Posterior cingulate gyrus (tissue), 11 donors: ENCODE measurements around the gene UNKL.
A peak's percentile ranks its signal among the peaks of the same experiment; 100 is the strongest.

Experiments
- DNase-seq, 10 donors: peaks; one replicate each; pipeline versions ENCODE4 v3.0.0 to v3.0.0-alpha.2; 2020 to 2021; ENCODE audit warnings: mixed read lengths in 3 of 10
- intact Hi-C: fragments of 100-400 bp; cut with DNase I; formaldehyde crosslinking; loops from one replicate; pipeline ENCODE4 v1.15.1; 2023

The UNKL gene

GRCh38 chr16:1361685-1362360 lies 52.7 kb downstream of the UNKL start:
- intact Hi-C loops: no loop called here
- DNase-seq: peak in 1 of 10 donors; percentile 83

GRCh38 chr16:1357906-1358566 lies 56.5 kb downstream of the UNKL start:
- DNase-seq: peak in 1 of 10 donors; percentile 79
- intact Hi-C loops: no loop called here

GRCh38 chr16:1356061-1356900 lies 58.2 kb downstream of the UNKL start:
- intact Hi-C loops: no loop called here
- no peak for DNase-seq

- intact Hi-C loops: no loop called here
- DNase-seq: no peak
Observed at GRCh38 chr16:1355591-1355990, 58.9 kb downstream of the UNKL start.

- intact Hi-C loops: loop anchor here (5.0 kb wide), 1 partner anchor 53 kb away; no protein-coding TSS in a partner anchor
- no peak for DNase-seq
Observed at GRCh38 chr16:1354815-1355540, 59.5 kb downstream of the UNKL start.

GRCh38 chr16:1351582-1352362 lies 62.7 kb downstream of the UNKL start, which contains the start of the genes GNPTG and TSR3:
TSS of gene GNPTG (plus strand) at chr16:1351931. CDS start at chr16:1351966, 35 bp downstream.
TSS of gene TSR3 (minus strand) at chr16:1351878. CDS start at chr16:1351804, 74 bp downstream.
- DNase-seq: peak; percentile 60 to 96 (median 69)
- intact Hi-C loops: loop anchor here (2.0 to 5.0 kb wide), 2 partner anchors 49 to 69 kb away; partner anchors contain the start of gene UQCC4

GRCh38 chr16:1351215-1351581 lies 63.3 kb downstream of the UNKL start:
- no peak for DNase-seq
- intact Hi-C loops: loop anchor here (2.0 to 5.0 kb wide), 2 partner anchors 49 to 70 kb away; partner anchors contain the start of gene UQCC4

- intact Hi-C loops: loop anchor here (2.0 to 5.0 kb wide), 2 partner anchors 48 to 70 kb away; partner anchors contain the start of gene UQCC4
- no peak for DNase-seq
Observed at GRCh38 chr16:1350691-1351090, 63.8 kb downstream of the UNKL start.

- no peak for DNase-seq
- intact Hi-C loops: loop anchor here (2.0 to 5.0 kb wide), 2 partner anchors 48 to 71 kb away; partner anchors contain the start of gene UQCC4
Observed at GRCh38 chr16:1349951-1350350, 64.6 kb downstream of the UNKL start.

GRCh38 chr16:1349351-1349750 lies 65.2 kb downstream of the UNKL start:
- DNase-seq: no peak
- intact Hi-C loops: no loop called here

- intact Hi-C loops: no loop called here
Observed at GRCh38 chr16:1348926-1349325, 65.6 kb downstream of the UNKL start.

GRCh38 chr16:1348441-1348840 lies 66.1 kb downstream of the UNKL start:
- DNase-seq: no peak
- intact Hi-C loops: no loop called here

More at GRCh38 chr16:1348926-1349325, 65.6 kb downstream of the UNKL start:
- DNase-seq: no peak

- intact Hi-C loops: no loop called here
- no peak for DNase-seq
Observed at GRCh38 chr16:1347962-1348361, 66.5 kb downstream of the UNKL start.

- intact Hi-C loops: no loop called here
- no peak for DNase-seq
Observed at GRCh38 chr16:1347286-1347855, 67.1 kb downstream of the UNKL start.

GRCh38 chr16:1346422-1347285 lies 67.8 kb downstream of the UNKL start:
- intact Hi-C loops: no loop called here
- no peak for DNase-seq

GRCh38 chr16:1345651-1346421 lies 68.7 kb downstream of the UNKL start:
- DNase-seq: no peak
- intact Hi-C loops: no loop called here

- DNase-seq: no peak
- intact Hi-C loops: no loop called here
Observed at GRCh38 chr16:1345087-1345486, 69.4 kb downstream of the UNKL start.
